Measurements from ENCODE around the gene RIN3.

- TF ChIP-seq CTCF (IDR thresholded peaks at IDR 0.05) (no peak), POLR2AphosphoS5 (IDR thresholded peaks at IDR 0.05; ENCODE audit: low read depth, low read length) (no peak), REST (IDR thresholded peaks at IDR 0.05; ENCODE audit: insufficient read depth in 1 of 2, low read depth in 2 of 2, low read length in 1 of 2) (no peak), SIN3A (IDR thresholded peaks at IDR 0.05; ENCODE audit: borderline replicate concordance, insufficient read depth, low read depth, low read length) (no peak)
Measured at GRCh38 chr14:92692822-92693226, 179.2 kb downstream of the RIN3 start.

Data from Panc1 (cell line).